Hematopoietic multipotent progenitor cell treated with erythropoietin and hydrocortisone succinate and interleukin-3 and kit ligand, for 8 days (in vitro differentiated cells): Measurements from ENCODE around the gene OXCT1.

Experiments
- DNase-seq: peaks from one replicate; pipeline ENCODE4 v3.0.0-alpha.2; 2015

The OXCT1 gene

GRCh38 chr5:41869724-41870626, at the start of gene OXCT1:
TSS of gene OXCT1 (minus strand) at chr5:41870425. CDS start at chr5:41870358, 67 bp downstream.
- peak; percentile 90 for DNase-seq

GRCh38 chr5:41918105-41918504, 47.9 kb upstream of the OXCT1 start:
- no peak for DNase-seq

- no peak for DNase-seq
Measured at GRCh38 chr5:41908374-41909079, 38.3 kb upstream of the OXCT1 start.

- DNase-seq, result no peak
Measured at GRCh38 chr5:41906151-41906550, 35.9 kb upstream of the OXCT1 start.

- DNase-seq, result peak; percentile 99
Measured at GRCh38 chr5:41903892-41904799, 33.9 kb upstream of the OXCT1 start, which contains the start of gene RIMOC1. TSS of gene RIMOC1 (plus strand) at chr5:41904344. CDS start at chr5:41904368, 24 bp downstream.

GRCh38 chr5:41903382-41903891, 33.2 kb upstream of the OXCT1 start:
- DNase-seq, result no peak

GRCh38 chr5:41896230-41896629, 26.0 kb upstream of the OXCT1 start:
- no peak for DNase-seq

- no peak for DNase-seq
Measured at GRCh38 chr5:41893074-41893851, 23.0 kb upstream of the OXCT1 start.

GRCh38 chr5:41892031-41892430, 21.8 kb upstream of the OXCT1 start:
- no peak for DNase-seq

GRCh38 chr5:41891066-41891707, 21.0 kb upstream of the OXCT1 start:
- DNase-seq, result peak; percentile 73

GRCh38 chr5:41885286-41885685, 15.1 kb upstream of the OXCT1 start:
- DNase-seq, result no peak

GRCh38 chr5:41883936-41884335, 13.7 kb upstream of the OXCT1 start:
- DNase-seq, result no peak

- DNase-seq, result peak; percentile 35
Measured at GRCh38 chr5:41883243-41883642, 13.0 kb upstream of the OXCT1 start.

- no peak for DNase-seq
Measured at GRCh38 chr5:41882765-41883164, 12.5 kb upstream of the OXCT1 start.

GRCh38 chr5:41878643-41879478, 8.6 kb upstream of the OXCT1 start:
- DNase-seq, result no peak

GRCh38 chr5:41878173-41878572, 7.9 kb upstream of the OXCT1 start:
- no peak for DNase-seq

GRCh38 chr5:41877408-41877807, 7.2 kb upstream of the OXCT1 start:
- DNase-seq, result no peak

GRCh38 chr5:41876678-41877077, 6.5 kb upstream of the OXCT1 start:
- DNase-seq, result no peak

- no peak for DNase-seq
Measured at GRCh38 chr5:41875121-41875520, 4.9 kb upstream of the OXCT1 start.

- no peak for DNase-seq
Measured at GRCh38 chr5:41874512-41875060, 4.4 kb upstream of the OXCT1 start.
